ENCODE results near the gene MFN1.

MFN1 gene

GRCh38 chr3:179430277-179430870 is 82.9 kb downstream of the MFN1 start:
- no peak for DNase-seq (ENCODE audit: low spot score)

DNA sequence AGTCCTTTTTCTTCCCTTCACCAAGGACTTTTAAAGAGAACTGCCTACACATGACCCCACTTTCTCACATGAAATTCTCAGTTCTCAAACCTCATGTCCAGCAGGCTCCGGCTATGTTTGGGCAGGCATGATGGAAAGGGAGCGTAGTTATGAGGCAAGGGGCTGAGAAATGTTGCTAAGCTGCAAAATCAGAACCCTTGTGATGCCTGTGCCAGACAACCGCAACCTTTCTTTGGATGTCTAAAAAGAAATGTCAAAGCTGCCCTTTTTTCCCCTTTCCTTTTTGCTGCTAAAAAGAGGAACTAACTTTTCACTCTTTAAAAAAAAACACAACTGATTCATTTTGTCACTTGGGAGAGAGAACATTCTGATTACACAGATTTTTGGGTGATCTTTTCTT is 84.5 kb downstream of the MFN1 start:
- DNase-seq (ENCODE audit: low spot score): no peak

DNA sequence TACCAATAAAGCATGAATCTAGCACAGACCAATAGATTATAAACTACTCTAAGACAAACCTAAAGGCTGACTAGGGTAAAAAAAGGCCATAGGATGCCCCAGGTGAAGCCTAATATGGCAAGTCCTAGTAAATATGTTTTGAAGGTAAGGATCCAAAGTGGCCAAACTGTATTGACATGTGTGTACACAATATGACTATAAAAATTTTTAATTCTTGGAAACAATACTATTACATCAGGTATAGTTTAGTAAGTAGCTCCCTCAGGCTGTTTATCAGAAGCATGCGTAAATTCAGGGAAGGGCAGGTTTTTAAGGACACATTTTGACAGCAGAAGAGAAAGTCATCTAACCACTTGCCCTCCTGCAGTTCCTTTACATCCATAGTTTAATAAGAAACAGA is 84.9 kb downstream of the MFN1 start:
- DNase-seq (ENCODE audit: low spot score): no peak

DNA sequence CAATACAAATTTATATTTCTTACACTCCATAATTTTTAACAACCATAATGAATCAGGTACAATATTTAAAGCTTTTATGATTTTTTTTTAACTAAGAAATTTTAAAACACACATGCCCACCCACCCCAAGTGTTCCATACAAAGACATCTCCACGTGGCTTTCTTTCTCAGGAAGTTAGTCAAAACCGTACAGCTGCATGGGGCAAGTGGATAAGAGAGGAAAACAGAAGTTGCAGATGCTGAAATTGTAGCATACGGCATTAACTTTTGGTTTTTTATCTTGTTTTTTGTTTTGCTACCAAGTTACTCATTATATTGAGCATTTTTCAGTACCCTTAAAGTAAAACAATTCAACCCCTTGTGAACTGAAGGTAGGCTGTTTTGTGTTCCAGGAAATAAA is 89.0 kb downstream of the MFN1 start:
- DNase-seq (ENCODE audit: low spot score): no peak

DNA sequence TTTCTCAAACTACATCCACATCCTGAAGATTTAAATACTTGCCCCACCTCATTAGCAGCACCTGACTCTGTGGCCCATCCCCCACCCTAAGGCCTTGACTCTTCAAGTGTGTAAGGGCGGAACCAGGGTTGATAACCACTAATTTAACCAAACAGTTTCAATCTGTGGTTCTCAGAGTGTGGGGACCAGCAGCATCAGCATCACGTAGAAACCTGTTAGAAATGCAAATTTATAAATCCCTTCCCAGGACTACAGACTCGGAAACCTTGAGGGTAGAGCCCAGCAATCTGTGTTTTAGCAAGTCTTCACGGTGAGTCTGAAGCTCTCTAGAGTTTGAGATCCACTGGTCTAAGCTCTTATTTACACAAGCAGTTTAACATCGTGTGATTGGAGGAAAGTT is 91.3 kb downstream of the MFN1 start:
- no peak for DNase-seq (ENCODE audit: low spot score)
